IMR-90 (cell line): ENCODE results near the gene MMAA.

Source experiments
- CTCF ChIP-seq: conservative IDR thresholded peaks from 2 replicates; pipeline ENCODE4 v1.5.1; 2012; ENCODE audit warnings: mild to moderate bottlenecking, low read depth, low read length, improper control_type of control experiment
- FOS ChIP-seq: fragments of 150-350 bp; IDR thresholded peaks from 2 replicates; pipeline ENCODE4 v1.6.1; 2016; ENCODE audit warnings: low read depth, low read length
- RAD21 ChIP-seq: IDR thresholded peaks from 2 replicates; pipeline ENCODE4 v1.6.1; 2012; ENCODE audit warnings: low read length, improper control_type of control experiment
- SMC3 ChIP-seq: fragments of 150-350 bp; IDR thresholded peaks from 2 replicates; pipeline ENCODE4 v1.6.1; 2016; ENCODE audit warnings: low read depth, mild to moderate bottlenecking, antibody characterized with exemption, low read length, moderate library complexity

- no peak for TF ChIP-seq CTCF
- TF ChIP-seq FOS = no peak; the same call in 1 of the 2 replicates
- TF ChIP-seq RAD21 = no peak
- TF ChIP-seq SMC3 = no peak
These were observed 4.6 kb downstream of the MMAA start for GRCh38 chr4:145623831-145624230.
